ENCODE results near the gene CLNK.

The CLNK gene, protein sequence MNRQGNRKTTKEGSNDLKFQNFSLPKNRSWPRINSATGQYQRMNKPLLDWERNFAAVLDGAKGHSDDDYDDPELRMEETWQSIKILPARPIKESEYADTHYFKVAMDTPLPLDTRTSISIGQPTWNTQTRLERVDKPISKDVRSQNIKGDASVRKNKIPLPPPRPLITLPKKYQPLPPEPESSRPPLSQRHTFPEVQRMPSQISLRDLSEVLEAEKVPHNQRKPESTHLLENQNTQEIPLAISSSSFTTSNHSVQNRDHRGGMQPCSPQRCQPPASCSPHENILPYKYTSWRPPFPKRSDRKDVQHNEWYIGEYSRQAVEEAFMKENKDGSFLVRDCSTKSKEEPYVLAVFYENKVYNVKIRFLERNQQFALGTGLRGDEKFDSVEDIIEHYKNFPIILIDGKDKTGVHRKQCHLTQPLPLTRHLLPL

DNA sequence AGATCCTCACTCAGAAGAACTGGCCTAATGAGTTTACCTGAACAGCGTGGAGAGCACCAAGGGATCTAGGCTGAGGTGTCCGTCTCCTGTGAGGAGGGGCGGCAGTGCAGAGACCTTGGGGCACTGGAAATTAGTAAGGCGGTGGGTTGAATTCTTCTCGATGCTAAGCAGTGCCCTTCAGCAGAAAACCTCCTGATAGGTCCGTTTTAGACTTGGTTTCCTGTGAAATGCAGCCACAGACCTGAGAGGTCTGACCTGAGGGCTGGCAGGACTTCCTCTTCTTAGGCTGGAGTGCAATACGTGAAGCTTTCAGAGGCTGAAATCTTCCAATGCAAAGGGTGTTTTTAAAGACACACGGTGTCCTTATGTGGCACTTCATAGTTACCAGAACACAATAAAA lies at the start of gene CLNK:
TSS of gene CLNK (minus strand) at position 138 of the 400 bp plus-strand sequence. CDS start 16,899 bp downstream, outside the sequence.
- no peak for DNase-seq (ENCODE audit: low read depth in 2 of 2)

DNA sequence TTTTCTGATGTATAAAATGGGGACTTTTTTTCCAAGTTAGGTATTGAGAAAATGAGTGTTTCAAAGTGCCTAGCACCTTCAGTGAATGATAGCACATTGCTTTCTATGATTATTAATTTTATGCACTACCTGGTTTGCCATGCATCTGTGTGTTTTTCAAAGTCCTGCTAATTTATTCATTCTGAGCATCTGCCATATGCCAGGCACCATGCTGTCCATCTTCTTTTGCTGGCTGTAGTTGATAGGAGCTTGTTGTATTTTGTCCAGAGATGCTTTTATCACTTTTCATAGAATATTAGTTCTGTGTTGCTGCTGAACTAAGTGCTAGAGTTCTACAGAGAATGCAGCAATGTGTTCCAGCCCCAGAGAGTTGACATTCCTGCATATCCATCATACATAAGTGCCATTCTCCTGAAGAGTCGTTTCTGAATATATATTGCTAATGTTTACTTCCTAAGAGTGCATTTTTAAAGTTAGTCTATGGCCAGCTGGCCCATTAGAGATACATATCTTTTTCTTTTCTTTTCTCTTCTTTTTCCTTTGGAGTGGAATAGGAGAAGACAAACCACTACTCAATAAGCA lies 49.0 kb upstream of the CLNK start:
- DNase-seq (ENCODE audit: low read depth in 2 of 2): no peak

DNA sequence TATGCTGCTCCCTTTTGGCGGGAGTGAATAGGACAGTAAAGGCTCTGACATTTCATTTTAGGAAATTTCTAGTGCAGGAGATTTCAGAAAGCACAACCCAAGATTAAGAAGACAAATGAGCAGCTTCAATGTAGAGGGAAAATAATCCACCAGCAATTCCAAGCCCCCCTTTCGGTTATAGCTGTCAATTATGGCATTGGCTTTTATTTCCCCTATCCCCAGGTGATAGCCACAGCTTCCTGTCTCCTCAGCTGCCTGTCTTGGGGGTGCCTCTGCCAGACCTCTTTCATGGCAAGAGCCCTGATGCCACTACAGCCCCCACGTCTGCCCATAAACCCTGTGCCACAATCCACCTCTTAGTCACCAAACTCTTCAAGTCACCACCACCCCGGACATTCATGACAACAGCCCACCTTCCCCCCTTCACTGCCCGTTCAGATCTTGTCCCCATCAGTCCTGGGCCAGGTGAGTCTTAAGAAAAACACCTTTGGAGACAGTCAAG lies 48.4 kb upstream of the CLNK start:
- no peak for DNase-seq (ENCODE audit: low read depth in 2 of 2)

DNA sequence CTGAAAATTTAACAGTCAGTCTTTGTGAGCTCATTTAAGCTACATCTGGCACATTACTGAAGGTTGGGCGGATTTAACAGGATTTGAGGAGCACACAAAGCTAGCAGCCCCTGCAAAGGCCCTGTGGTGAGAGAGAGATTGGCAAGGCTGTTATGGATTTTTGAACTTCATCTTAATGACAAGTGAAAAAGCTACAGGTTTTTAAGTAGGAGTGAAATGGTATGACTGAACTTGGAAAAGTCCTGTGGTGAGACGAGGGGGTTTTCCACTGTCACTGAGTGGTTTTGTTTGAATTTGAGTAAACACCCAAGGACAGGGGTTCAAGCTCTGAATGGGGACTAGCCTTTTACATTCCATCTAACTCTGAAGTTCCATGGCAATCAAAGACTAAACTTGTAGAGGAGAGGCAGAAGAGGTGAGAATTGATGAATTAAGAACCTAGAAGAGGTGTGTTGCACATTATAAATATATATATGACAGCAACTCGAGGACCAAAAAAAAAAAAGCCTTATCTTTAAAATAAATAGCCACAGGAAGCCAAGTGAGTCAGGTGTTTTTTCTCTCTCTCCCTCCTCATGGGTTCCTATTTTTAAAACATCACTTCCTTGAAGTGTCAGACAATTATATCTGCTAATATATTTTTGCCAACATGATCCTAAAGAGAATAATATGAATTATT lies 47.8 kb upstream of the CLNK start:
- DNase-seq (ENCODE audit: low read depth in 2 of 2): no peak

DNA sequence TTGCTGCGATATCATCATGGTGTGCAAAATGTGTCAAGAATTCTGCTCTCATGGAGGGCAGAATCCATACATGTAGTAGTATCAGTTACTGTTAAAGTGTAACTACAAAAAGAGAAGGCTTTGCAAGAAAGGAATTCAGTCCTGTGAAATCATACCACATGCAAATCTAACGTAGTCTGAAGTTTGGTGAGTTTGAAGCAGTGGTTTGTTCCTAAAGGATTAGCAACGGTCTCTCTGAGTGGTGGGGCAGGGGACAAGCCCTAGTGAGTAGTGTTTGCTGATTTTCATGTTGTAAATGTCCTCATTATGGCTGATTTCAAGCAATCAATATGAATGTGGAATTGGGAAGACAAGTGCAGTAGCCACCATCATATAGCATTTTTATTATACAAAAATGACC lies 47.1 kb upstream of the CLNK start:
- DNase-seq (ENCODE audit: low read depth in 2 of 2): no peak

DNA sequence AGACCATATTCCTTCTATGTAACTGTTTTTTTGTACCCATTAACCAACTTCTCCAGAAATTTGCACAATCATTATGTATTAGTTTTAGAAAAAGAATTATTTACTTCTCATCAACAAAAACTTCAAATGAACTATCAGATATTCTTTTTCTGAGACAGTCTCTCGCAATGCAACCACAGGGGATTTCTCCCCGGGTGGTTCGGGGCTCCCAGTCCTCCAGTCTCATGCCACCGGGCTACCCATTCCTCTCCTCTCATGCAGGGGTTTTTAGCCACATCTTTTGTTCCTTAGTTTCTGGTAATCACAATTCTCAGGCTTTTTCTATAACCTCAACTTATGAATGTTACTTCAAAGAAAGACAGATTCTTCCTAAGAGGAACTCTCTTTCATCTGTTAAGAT lies 46.6 kb upstream of the CLNK start:
- no peak for DNase-seq (ENCODE audit: low read depth in 2 of 2)

DNA sequence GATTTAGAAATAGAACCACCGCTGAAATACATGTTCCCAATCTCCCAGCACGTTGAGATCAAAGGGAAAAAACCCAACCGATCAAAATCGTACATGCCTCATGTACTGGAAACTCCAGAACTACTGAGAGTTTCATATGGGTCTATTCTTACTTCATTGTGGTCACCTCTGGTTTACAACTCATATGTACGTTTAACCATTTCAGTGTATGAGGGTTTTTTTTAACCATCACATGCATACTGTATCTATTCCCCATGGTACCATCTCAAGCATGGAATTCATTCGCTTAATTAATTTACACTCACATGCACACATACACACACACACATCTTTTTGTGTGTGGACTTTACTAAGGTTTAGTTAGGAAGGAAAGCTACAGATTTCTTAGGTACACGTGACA lies 46.0 kb upstream of the CLNK start:
- no peak for DNase-seq (ENCODE audit: low read depth in 2 of 2)

DNA sequence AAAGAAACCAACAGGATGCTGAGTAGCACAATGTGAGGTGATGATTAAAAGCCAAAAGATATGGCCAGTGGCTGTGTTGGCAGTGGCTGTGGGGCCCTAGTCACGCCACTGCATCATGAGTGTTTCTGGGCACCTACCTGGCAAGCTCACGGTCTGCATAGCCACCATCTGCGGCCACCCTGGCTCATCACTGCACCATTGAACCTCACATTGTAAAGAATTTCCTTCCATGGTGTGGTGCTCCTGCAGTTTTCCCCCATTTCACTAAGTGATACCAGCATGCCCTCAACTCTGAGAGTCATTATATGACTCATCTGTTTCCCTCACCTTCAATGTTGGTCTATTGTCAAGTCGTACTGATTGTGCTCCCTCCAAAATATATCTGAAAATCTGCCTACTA lies 45.5 kb upstream of the CLNK start:
- no peak for DNase-seq (ENCODE audit: low read depth in 2 of 2)

DNA sequence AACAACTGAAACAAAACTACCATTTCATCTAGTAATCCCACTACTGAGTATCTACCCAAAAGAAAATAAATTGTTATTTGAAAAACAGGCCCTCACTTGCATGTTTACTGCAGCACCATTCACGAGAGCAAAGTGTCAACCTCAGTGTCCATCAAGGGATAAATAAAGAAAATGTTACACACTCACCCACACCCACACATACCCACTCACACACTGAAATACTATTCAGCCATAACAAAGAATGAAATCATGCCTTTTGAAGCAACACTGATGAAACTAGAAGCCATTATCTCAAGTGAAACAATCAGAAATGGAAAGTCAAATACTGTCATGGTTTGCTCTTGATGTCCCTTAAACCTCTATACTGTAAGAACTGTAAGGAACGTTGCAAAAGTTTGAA lies 44.8 kb upstream of the CLNK start:
- DNase-seq (ENCODE audit: low read depth in 2 of 2): no peak

DNA sequence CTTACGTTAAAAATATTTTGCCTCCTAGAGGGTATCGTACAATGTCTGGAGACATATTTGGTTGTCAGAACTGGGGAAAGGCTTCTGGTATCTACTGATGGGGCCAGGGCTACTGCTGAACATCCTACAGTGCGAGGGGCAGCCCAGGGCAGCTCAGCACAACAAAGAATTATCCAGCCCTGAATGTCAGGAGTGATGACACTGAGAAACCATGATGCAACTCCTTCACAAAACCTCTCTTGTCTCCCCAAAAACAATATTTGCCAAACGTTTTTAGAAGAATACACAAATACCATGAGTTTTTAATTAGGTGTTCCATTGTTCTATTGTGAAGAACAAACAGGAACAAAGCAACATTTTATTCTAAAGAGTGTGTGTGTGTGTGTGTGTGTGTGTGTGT lies 43.4 kb upstream of the CLNK start:
- DNase-seq (ENCODE audit: low read depth in 2 of 2): no peak

DNA sequence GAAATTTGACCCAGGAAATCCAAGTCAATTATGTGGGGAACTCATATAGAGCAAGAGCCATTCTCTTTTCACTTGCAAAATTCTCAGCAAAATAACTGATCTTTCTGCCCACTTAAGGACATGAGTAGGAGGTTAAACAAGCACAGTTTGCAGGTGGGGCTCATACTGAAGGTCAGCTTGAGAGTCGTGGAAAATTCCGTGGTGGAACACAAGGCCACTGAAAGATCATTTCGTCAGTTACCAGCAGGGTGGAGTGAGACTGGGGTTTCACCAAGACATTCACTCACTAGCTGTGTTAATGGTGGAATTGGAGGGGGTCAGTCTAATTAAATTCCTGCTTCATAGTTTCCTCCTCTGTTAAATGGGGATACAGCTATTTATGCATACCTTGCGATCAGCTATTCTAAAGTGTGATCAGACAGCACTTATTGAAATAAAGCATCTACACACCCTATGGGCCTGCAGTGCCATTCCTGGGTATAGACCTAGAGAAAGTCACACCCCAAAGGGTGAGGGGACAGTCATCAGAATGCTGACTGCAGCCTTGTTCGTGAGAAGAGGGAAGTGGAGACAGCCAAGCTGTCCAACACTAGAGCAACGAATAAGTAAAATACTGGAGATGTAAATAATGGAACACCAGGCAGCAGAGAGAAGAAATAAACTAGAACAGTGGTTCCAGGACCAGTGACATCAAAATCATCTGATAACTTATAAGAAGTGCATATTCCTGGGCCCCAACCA lies 42.7 kb upstream of the CLNK start:
- DNase-seq (ENCODE audit: low read depth in 2 of 2): no peak

DNA sequence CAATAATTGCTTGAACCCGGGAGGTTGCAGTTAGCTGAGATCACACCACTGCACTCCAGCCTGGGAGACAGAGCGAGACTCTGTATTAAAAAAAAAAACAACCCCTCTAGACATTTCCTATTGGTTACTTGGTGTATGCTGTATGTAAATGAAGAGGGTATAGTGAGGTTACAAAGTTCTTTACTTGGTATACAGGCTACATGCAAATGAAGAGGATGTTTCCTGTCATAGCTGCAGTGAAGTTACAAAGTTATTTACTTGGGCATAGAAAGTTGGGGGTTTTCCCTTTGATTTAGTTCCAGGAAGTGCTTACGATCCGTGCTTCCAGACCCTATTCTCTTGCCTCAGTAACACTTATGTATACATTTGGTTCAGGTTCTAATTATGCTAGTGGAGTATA lies 38.4 kb upstream of the CLNK start:
- DNase-seq (ENCODE audit: low read depth in 2 of 2): no peak

DNA sequence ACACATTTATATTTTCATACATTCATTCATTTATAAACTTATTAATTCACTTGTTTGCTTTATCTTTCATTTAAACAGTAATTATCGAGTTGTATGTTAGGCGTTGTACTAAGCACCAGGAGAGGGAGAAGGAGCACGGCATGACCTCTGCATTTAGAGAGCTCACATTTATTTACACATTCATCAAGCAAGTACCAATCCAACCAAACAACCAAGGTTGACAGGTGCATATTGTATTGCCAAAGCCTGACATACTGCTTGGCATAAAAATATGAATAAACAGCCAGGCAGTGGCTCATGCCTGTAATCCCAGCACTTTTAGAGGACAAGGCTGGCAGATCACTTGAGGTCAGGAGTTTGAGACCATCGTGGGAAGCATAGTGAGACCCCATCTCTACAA lies 37.0 kb upstream of the CLNK start:
- no peak for DNase-seq (ENCODE audit: low read depth in 2 of 2)

DNA sequence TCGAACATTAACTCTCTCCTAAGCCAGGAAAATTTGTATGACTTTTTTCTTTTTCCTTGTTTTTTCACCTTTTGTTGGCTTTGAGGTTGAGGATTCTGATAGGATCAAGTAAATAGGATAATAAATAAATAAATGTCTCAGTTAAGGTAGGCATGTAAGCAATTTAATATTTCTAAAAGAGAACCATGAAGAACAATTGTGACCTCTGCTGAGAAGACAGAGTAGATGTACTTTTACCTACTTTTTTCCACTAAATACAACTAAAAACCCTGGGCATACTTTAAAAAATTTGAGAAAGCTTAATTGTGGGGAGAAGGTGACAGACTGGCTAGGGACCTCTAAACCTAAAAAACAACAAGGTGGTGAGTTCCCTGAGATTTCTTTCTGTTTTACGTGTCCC lies 31.6 kb upstream of the CLNK start:
- DNase-seq (ENCODE audit: low read depth in 2 of 2): no peak

DNA sequence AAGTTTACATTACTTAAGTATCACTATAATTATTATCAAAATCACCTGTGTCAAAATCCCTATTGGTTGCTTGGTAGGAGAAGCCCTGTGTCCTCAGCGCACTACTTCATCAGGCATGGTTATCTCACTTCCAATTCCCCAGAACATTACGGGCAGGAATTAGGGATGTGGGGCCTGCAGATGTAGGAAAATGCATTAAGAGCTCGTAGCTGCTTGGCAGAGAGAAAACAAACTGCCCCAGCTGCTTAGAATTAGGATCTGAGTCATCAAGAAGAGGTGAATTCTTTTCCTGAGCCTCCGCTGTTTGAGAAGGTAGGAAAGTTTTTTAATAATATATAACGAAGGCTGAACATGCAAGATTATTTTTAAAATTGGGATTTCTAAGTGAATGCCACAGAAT lies 31.1 kb upstream of the CLNK start:
- no peak for DNase-seq (ENCODE audit: low read depth in 2 of 2)

DNA sequence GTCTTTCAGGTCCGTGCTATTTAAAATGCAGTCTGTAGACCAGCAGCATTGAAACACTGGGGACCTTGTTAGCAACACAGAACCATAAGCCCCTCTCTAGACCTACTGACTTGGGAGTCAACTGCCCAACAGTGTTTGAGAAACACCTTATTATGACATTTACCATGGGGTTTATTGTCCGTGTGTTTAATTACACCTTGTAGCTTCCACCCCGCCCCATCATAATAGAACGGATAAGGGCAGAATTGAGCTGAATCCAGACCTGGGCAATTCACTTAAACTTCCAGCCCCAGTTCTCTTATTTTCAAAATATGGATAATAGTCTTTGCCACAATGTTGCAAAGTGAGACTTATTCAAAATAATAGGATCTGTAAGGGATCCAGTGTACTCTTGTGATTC lies 30.6 kb upstream of the CLNK start:
- no peak for DNase-seq (ENCODE audit: low read depth in 2 of 2)

DNA sequence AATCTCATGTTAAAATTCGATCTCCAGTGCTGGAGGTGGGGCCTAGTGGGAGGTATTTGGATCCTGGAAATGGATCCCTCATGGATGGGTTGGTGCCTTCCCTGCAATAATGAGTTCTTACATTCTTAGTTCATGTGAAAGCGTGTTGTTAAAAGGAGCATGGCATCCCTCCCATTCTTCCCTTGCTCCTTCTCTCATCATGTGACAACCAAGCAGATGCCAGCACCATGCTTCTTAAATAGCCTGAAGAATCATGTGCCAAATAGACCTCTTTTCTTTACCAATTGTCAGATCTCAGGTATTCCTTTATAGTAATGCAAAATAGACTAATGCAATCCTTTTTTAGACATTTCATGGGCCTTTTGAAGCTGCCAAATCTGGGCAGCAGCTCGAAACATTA lies 29.0 kb upstream of the CLNK start:
- no peak for DNase-seq (ENCODE audit: low read depth in 2 of 2)

DNA sequence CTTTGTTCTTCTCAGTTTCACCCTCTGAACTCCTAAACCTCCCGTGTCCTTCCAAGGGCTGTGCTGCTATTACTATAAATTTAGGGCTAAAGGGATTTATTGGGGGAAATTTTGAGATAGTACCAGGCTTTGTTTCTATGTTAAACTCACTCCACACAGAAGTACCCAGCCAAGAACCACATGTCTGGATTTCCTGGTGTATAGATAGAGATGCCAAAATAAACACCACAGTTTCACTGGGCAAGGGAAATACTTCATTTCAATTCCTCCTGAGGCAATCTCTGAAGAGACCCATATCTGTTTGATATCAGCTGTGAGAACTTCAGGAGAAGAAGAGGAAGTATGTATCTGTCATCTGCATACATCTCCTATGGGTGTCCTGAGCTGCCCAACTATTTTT lies 21.7 kb upstream of the CLNK start:
- DNase-seq (ENCODE audit: low read depth in 2 of 2): no peak

DNA sequence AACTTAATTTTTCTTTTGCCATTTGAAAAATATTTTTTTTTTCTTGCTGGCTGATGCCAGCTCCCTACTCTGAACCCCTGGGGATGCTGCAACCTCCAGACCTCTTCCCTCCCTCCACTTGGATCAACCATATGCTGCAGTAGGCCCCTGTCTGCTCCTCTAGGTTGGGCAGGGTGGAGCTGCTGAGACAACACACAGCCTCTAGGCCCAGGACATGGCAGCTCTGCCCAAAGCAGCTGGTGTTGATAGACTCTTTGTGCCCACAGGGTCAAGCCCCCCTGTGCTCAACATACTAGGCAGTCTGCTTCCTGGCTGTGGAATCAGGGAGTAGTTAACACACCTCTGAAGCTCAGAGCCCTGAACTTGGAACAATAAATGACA lies 19.9 kb upstream of the CLNK start:
- DNase-seq (ENCODE audit: low read depth in 2 of 2): no peak

DNA sequence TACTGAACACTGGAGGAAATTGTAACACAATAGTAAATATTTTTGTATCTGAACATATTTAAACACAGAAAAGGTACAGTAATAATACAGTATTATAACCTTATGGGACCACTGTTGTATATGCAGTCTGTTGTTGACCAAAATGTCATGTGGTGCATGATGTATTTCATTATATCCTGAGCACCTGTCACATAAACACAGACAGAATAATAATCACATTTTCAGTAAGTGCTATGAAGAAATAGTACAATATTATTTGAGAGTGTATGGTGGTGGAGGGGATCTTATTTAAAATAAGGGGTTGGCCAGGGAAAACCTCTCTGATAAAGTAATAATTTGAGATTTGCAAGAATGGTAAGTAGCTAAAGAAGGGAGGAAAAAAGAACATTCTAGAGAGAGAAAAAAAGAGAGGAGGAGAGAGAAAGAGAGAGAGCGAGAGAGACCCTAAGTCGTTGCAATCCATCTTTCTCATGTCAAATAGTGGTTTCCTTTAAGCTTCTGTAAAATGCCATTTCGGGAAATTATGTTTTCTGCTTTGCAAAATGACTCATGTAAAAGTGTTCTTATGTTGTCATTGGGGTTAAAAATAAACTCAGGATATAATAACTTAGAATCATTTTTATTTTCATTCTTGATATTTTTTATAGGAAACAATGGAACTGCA lies 19.3 kb upstream of the CLNK start:
- no peak for DNase-seq (ENCODE audit: low read depth in 2 of 2)

DNA sequence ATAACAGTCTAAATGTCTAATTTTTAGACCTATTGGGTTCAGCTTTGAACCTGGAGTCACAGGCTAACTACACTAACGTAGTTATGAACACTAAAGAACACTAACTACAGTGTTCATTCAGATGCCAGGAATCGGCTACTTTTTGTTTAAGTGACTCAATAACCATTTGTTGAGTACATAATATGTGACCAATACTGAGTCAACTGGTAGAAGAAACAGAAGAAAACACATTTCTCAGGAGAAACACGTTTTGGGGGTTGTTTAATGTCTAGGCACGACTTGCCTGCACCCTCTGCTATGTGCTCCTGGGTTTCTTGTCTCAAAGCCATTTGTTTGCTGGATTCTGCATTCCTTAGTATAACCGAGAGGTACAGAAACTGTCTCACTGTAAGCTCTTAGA lies 18.6 kb upstream of the CLNK start:
- DNase-seq (ENCODE audit: low read depth in 2 of 2): no peak

All from stimulated activated CD4-positive, alpha-beta T cell treated with anti-CD3 and anti-CD28 coated beads, Interleukin-1b, Interleukin-23, amount 100 ng/mL, for 1 hour (primary cell).